Raji (cell line): ENCODE data around the gene FOXO3.

Experiments used
- POLR2A ChIP-seq: IDR thresholded peaks from 2 replicates; pipeline ENCODE4 v1.6.1; 2011; ENCODE audit warnings: low read depth, low read length, control low read depth; ENCODE audit not compliant: insufficient read depth

Gene FOXO3

GRCh38 chr6:108581237-108581931 lies 20.7 kb downstream of the FOXO3 start:
- no peak for TF ChIP-seq POLR2A

DNA sequence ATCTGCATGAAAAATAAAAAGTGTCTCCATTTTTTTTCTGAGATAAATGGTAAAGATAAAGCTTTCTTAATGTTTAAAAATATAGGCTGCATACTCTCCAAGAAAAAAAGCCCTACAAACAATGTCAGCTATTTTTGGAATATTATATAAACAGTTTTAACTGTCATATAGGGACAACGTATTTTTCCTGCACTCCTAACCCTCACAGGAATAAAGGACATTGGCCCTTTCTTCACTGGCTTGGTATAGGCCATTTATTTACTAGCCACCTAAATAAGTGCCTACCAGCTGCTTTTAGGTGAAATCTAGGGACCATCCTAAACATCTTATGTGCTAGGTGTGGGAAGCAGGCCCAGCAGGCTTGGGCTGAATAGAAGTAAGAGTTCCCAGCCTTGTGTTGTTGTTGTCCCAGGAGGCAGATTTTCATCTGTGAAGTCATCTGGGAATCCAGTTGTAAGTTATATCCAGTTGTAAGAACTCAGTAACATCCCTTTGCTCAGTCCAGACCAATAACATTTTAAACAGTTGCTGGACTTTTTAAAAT lies 21.3 kb downstream of the FOXO3 start:
- TF ChIP-seq POLR2A: no peak

DNA sequence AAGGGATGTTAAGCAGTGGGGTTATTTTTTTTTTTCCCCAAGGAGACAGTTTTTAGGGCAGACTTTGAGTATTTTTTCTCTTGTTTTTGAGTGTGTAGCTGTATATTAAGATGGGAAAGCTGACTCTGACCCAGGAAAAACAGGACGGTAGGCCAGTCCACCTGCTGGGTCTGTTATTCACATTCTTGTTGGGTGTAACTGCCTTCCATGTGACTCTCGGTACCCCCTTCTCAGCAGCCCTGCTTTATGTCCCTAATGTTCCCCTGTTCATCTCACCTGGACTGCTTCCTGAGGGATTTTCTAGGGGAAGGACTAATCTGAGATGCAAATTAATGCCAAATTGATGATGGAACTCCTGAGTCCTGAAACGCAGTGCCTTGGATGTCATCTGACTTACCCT lies 21.9 kb downstream of the FOXO3 start:
- TF ChIP-seq POLR2A: no peak

GRCh38 chr6:108584323-108584722 lies 23.6 kb downstream of the FOXO3 start:
- TF ChIP-seq POLR2A: no peak

- no peak for TF ChIP-seq POLR2A
Measured at GRCh38 chr6:108585359-108585758, 24.6 kb downstream of the FOXO3 start.

- no peak for TF ChIP-seq POLR2A
Measured at GRCh38 chr6:108585921-108586536, 25.3 kb downstream of the FOXO3 start.

DNA sequence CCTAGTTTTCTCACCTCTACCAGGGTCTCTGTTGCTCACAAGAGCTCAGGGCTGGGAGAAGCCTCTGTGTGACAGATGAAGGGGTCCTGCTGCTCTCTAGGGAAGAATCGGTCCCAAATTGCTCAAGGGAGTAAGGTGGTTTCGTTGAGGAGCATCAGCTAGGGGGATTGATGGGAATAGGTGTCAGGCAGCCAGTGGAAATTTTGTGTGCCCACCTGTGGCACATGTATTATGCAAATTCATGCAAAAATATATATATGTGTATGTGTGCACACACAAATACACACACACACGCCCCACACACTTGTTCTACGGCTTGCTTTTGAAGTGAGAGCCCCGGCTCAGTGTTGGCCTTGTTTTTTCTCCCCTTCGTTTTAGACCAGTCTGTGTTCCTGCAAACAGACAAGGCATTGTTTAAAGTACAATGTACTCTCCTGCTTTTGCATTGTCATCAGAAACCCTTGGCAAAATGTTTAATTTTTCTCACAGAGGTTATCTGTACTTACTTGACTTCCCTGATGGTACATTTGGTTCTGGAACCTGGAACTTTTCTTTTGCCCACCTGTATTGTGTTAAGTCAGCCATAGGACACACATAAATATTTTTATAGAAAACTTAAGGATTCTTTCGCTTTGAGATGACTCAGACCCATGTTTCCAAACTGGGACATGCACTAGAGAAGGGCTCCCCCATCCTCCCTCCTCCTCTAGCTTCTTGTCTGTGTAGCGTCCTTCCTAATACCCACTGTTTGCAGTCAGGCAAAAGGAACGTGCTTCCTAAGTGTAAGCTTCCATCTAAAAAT lies 26.7 kb downstream of the FOXO3 start:
- TF ChIP-seq POLR2A: no peak

- TF ChIP-seq POLR2A: no peak
Measured at GRCh38 chr6:108588586-108588985, 27.9 kb downstream of the FOXO3 start.

DNA sequence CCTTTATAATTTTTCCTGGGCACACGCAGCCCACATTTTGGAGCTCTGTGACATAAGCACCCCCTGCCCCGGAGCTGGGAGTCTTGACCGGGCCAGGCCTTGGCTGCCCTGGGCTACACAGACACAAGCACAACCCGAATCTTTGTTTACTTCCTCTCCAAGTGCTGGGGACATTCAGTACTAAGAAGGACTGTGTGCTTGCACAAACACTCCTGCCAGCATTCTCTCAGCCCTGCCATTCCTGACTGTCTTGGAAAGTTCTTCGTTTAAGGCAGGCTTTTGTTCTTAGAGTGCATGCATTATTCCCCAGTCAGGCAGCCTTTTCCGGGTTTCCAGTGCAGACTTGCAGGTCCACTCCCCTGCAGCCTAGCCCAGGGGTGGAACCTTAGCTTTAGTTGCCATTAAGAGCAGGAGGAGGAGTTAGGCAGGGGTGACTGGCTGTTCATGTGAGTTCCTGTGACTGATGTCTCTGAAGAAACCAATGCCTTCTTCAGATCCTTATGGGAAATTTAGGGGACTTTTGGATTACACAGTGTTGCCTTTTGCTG lies 28.6 kb downstream of the FOXO3 start:
- no peak for TF ChIP-seq POLR2A

DNA sequence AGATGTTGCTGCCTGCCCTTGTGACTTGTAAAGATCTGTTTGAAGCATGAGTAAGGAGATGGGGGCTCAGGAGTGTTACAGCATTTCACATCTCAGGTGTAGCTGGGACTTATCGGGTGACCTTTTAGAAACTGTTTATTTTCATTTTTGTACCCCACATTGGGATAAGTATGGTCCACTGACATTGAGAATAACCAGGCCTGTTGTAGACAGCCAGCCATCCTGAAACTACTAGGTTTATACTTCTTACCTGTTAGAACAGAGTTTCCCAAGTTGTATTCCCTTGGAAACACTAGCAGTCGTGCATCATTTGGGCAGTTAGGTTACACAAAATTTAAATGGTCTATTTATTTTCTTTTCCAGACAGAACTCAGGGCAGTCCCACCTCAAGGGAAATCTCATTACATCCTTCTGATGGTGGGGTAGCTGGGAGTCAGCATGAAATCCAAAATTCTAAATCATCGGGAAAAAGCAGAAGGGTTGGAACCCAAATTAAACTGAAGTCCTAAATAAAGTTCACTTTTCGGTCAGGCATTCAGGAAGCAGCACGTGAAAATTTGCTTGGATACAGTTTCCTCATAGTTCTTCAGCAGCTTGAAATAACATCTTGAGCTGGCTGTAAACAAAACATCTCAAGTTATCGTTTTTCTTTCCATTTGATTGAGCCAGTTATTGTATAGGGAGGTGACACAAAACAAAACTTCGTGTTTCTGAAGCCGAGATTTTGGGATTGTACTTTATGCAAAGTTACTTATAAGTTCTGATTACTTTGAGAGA lies 30.5 kb downstream of the FOXO3 start:
- no peak for TF ChIP-seq POLR2A

GRCh38 chr6:108592371-108593337 lies 31.9 kb downstream of the FOXO3 start:
- no peak for TF ChIP-seq POLR2A

DNA sequence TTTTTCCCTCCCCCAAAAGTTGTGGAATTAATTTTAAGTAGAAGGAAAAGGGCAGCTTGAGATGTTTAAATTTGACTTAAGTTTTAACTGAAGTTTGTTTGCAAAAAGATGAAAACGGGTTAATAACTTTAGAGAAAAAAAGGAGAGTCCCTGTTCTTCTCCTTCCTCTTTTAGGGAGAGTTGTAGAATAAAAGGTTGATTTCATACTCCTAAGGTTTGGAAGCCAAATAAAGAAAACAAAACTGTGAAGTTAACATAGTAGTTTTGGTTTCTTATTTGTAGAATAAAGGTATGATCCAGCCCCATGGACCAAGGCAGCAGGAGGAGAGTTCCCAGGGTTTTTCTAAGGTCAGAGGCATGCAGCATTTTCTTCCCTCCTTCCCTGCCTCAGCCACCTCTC lies 33.4 kb downstream of the FOXO3 start:
- no peak for TF ChIP-seq POLR2A

- TF ChIP-seq POLR2A: no peak
Measured at GRCh38 chr6:108594640-108595039, 33.9 kb downstream of the FOXO3 start.

GRCh38 chr6:108596956-108597355 lies 36.2 kb downstream of the FOXO3 start:
- TF ChIP-seq POLR2A: no peak
